ENCODE data around the gene AGPAT4. TPM values are rescaled to one million over a fixed set of nuclear protein-coding genes. Genes with fewer than 3 reads are reported as not detected.

Gene AGPAT4
- total RNA-seq, 1 experiment from 2014 or later: 22.0 TPM

- Histone ChIP-seq H3K9ac (ENCODE audit: extremely low read depth, insufficient read length, low read length) (no peak overlapping the region), H3K27ac (ENCODE audit: insufficient read length, low read depth, low read length) (no peak overlapping the region), H3K4me2 (ENCODE audit: insufficient read depth, insufficient read length, low read length) (no peak overlapping the region), H4K5ac (ENCODE audit: insufficient read length, low read depth, low read length) (no peak overlapping the region), H3K4ac (ENCODE audit: low read depth, low read length) (no peak overlapping the region), H2AK5ac (ENCODE audit: insufficient read length, low read length) (no peak overlapping the region), H2BK120ac (ENCODE audit: low read depth, low read length, poor library complexity, severe bottlenecking) (no peak overlapping the region), H3K79me1 (ENCODE audit: insufficient read depth, low read depth, low read length, poor library complexity, severe bottlenecking) (no peaks in the 10 kb centered on the region), H3T11ph (ENCODE audit: low read length) (no peak overlapping the region), H2BK12ac (ENCODE audit: insufficient read length, low read depth, low read length) (no peak overlapping the region), H3K23ac (ENCODE audit: insufficient read length, low read depth, low read length) (no peak overlapping the region), H3K4me1 (ENCODE audit: insufficient read depth, low read length) (no peaks in the 10 kb centered on the region), H4K20me1 (ENCODE audit: control insufficient read depth, insufficient read depth, insufficient read length) (no peaks in the 10 kb centered on the region), H3K9me3 (ENCODE audit: control insufficient read depth, low read depth, low read length) (no peaks in the 10 kb centered on the region), H3K14ac (ENCODE audit: insufficient read depth, low read length) (no peak overlapping the region), H2BK20ac (ENCODE audit: low read depth, low read length, poor library complexity, severe bottlenecking) (no peak overlapping the region), H3K23me2 (ENCODE audit: insufficient read length, low read depth, low read length, poor library complexity, severe bottlenecking) (no peaks in the 10 kb centered on the region), H4K8ac (replicated peaks; ENCODE audit: insufficient read length, low read depth, low read length) (no peak overlapping the region), H2AFZ (ENCODE audit: low read length) (no peak overlapping the region), H3K27me3 (ENCODE audit: insufficient read depth, low read length) (no peaks in the 10 kb centered on the region), H3K56ac (ENCODE audit: insufficient read length, low read depth, low read length) (no peak overlapping the region), H2BK15ac (ENCODE audit: low read depth, low read length) (no peak overlapping the region), H3K18ac (ENCODE audit: insufficient read length, low read depth, low read length) (no peak overlapping the region), H3K79me2 (ENCODE audit: insufficient read depth, low read length) (no peaks in the 10 kb centered on the region), H4K91ac (ENCODE audit: insufficient read length, low read depth, low read length) (no peak overlapping the region), H2BK5ac (ENCODE audit: insufficient read length, low read length) (no peak overlapping the region)
- H3K27me3 Mint-ChIP-seq (ENCODE audit: low read depth): no peaks in the 10 kb centered on the region
- H3K4me3 Mint-ChIP-seq: no peak overlapping the region
- no peaks in the 10 kb centered on the region for H3K4me1 Mint-ChIP-seq
- no peak for DNase-seq
- no CpG with 5 or more reads among the region's 2 CpGs for WGBS (ENCODE audit: extremely low coverage, insufficient read length, low lambda C conversion rate)
- no peak overlapping the region for H3K27ac Mint-ChIP-seq
- TF ChIP-seq CTCF (conservative IDR thresholded peaks at IDR 0.05): no peak
- no peaks in the 10 kb centered on the region for H3K9me3 Mint-ChIP-seq
- H3K36me3 Mint-ChIP-seq (ENCODE audit: insufficient read depth in 1 of 3, low read depth in 3 of 3): peaks cover 13 to 22% (median 20%) of the 10 kb centered on the region in 3 experiments; a peak in 6 of 7 replicates
Measured at GRCh38 chr6:161082215-161082614, 191.6 kb downstream of the AGPAT4 start.
